Measurements from ENCODE around the gene PARD3.

Gene PARD3

GRCh38 chr10:34606890-34607289, 208.2 kb downstream of the PARD3 start:
- no peak for DNase-seq

- no peak for DNase-seq
Measured at GRCh38 chr10:34602478-34602877, 212.6 kb downstream of the PARD3 start.

GRCh38 chr10:34601691-34602090, 213.4 kb downstream of the PARD3 start:
- no peak for DNase-seq

GRCh38 chr10:34599026-34599795, 215.9 kb downstream of the PARD3 start:
- no peak for DNase-seq

- DNase-seq = no peak
Measured at GRCh38 chr10:34596351-34596750, 218.7 kb downstream of the PARD3 start.

GRCh38 chr10:34593930-34594329, 221.2 kb downstream of the PARD3 start:
- no peak for DNase-seq

GRCh38 chr10:34593374-34593890, 221.7 kb downstream of the PARD3 start:
- no peak for DNase-seq

- no peak for DNase-seq
Measured at GRCh38 chr10:34590793-34591192, 224.3 kb downstream of the PARD3 start.

GRCh38 chr10:34589275-34589674, 225.8 kb downstream of the PARD3 start:
- DNase-seq = no peak

GRCh38 chr10:34587680-34588019, 227.4 kb downstream of the PARD3 start:
- DNase-seq = no peak

GRCh38 chr10:34587002-34587679, 228.0 kb downstream of the PARD3 start:
- DNase-seq = no peak

- DNase-seq = no peak
Measured at GRCh38 chr10:34585422-34586112, 229.5 kb downstream of the PARD3 start.

GRCh38 chr10:34584164-34584563, 230.9 kb downstream of the PARD3 start:
- no peak for DNase-seq

- DNase-seq = no peak
Measured at GRCh38 chr10:34581801-34582532, 233.1 kb downstream of the PARD3 start.

GRCh38 chr10:34580643-34581042, 234.5 kb downstream of the PARD3 start:
- no peak for DNase-seq

- DNase-seq = no peak
Measured at GRCh38 chr10:34580214-34580613, 234.9 kb downstream of the PARD3 start.

GRCh38 chr10:34578468-34578867, 236.6 kb downstream of the PARD3 start:
- DNase-seq = no peak

GRCh38 chr10:34576797-34577196, 238.3 kb downstream of the PARD3 start:
- no peak for DNase-seq

GRCh38 chr10:34575882-34576281, 239.2 kb downstream of the PARD3 start:
- DNase-seq = no peak

- no peak for DNase-seq
Measured at GRCh38 chr10:34574353-34574934, 240.7 kb downstream of the PARD3 start.

- no peak for DNase-seq
Measured at GRCh38 chr10:34570887-34571286, 244.2 kb downstream of the PARD3 start.

GRCh38 chr10:34567659-34568253, 247.3 kb downstream of the PARD3 start:
- no peak for DNase-seq
